ENCODE results near the gene NDUFAF3. TPM values are rescaled to one million over a fixed set of nuclear protein-coding genes. Genes with fewer than 3 reads are reported as not detected.

NDUFAF3 gene
- total RNA-seq, 3 donors from 2014 or later, result 138 to 155 (median 147) TPM

DNA sequence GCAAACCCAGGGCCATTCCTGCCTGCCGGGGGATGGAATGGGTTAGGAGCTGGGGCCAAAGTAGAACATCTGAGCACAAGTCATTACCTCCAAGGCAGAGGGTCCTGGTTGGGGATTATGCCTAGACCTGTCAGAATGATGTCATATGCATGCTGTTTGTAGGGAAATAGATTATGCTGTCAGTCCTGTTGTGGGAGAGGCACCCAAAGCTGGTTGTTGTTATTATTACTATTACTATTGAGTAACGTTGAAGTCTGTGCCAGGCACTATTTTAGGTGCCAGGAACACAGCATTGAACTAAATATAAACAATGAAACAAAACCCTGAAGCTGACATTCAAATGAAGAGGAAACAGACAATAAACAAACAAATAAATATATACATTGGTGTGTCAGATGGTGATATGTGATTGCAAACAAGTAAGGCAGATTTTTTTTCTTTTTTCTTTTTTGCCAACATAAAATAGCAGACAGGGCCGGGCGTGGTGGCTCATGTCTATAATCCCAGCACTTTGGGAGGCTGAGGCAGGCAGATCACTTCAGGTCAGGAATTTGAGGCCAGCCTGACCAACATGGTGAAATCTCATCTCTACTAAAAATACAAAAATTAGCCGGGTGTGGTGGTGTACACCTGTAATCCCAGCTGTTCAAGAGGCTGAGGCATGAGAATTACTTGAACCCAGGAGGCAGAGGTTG lies 29.9 kb upstream of the NDUFAF3 start:
- peaks cover 36% of the 10 kb centered on the region for H3K4me1 Mint-ChIP-seq (ENCODE audit: low read depth)
- peaks cover 6% of the 10 kb centered on the region for H3K36me3 Mint-ChIP-seq (ENCODE audit: insufficient read depth)
- DNase-seq (no peak), ATAC-seq (no peak)
- H3K27me3 Mint-ChIP-seq (ENCODE audit: low read depth), result no peaks in the 10 kb centered on the region
- no peaks in the 10 kb centered on the region for H3K9me3 Mint-ChIP-seq
- H3K4me3 Mint-ChIP-seq, result peak overlapping the region; percentile 91

DNA sequence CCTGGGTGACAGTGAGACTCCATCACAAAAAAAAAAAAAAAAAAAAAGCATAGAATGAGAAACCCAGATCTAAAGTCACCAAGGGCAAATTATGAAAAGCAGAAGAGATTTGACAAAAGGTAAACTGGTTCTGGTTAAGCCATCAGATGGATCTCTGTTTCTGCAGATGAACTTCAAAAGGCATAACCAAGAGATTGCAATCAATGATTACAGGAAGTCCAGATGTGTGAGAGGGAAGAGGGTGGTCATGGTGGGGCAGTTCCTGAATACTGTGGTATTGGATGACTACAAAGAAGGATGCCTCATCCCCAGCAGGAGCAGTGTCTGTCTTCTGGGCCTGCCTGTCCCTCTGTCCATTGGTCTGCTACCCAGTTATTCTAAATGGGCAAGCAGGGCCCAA lies 28.1 kb upstream of the NDUFAF3 start:
- Mint-ChIP-seq H3K36me3 (ENCODE audit: insufficient read depth) (peaks cover 6% of the 10 kb centered on the region), H3K4me1 (ENCODE audit: low read depth) (peaks cover 28% of the 10 kb centered on the region), H3K9me3 (no peaks in the 10 kb centered on the region), H3K4me3 (no peak overlapping the region), H3K27me3 (ENCODE audit: low read depth) (no peaks in the 10 kb centered on the region)
- DNase-seq (no peak), ATAC-seq (no peak)

DNA sequence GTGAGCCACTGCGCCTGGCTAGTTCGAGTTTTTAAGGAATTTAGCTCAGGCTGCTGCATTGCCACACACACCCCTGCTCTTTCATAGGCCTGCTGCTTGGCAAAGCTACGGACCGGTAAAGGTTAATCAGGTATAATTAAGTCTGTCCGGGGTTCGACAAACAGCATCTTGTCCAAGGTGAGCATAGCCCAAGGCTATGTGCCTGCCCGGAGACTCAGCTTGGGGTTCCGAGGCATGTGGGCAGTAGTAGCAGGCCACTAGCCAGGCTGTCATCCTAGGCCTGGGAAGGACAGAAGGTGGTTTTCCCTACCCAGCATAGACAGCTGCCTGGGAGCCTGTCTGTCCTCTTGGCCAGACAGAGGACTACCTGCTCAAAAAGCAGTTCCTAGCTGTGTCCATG lies 25.3 kb upstream of the NDUFAF3 start:
- no peak for ATAC-seq
- H3K4me1 Mint-ChIP-seq (ENCODE audit: low read depth), result peaks cover 12% of the 10 kb centered on the region
- DNase-seq, result no peak
- no peaks in the 10 kb centered on the region for H3K27me3 Mint-ChIP-seq (ENCODE audit: low read depth)
- peaks cover 6% of the 10 kb centered on the region for H3K36me3 Mint-ChIP-seq (ENCODE audit: insufficient read depth)
- H3K4me3 Mint-ChIP-seq, result no peak overlapping the region
- H3K9me3 Mint-ChIP-seq, result no peaks in the 10 kb centered on the region

DNA sequence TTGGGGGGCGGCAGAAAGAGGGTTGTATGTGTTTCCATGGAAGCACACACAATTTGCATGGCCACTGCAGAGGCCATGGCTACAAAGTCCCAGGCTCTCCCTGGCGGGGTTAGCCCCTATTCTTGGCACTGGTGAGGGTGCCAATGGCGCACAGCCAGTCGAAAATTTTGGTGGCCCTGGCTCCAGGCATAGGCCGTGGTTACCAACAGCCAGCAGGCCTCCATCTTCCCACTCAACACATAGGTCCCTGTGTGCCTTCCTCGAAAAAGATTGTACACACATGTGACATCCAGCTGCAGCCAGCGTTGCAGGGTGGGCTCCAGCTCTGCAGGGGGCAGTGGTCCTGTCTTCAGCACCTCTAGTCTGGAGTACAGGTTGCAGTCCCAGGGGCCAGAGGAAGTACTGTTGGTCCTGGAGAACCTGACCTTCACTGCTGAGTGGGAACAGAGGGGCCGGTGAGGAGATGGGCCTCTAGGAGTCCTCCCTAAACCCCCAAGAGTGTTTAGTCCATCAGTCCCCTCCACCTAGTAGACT lies 24.8 kb upstream of the NDUFAF3 start:
- no peaks in the 10 kb centered on the region for H3K9me3 Mint-ChIP-seq
- H3K27me3 Mint-ChIP-seq (ENCODE audit: low read depth), result no peaks in the 10 kb centered on the region
- no peak overlapping the region for H3K4me3 Mint-ChIP-seq
- ATAC-seq (no peak), DNase-seq (no peak)
- peaks cover 6% of the 10 kb centered on the region for H3K4me1 Mint-ChIP-seq (ENCODE audit: low read depth)
- peaks cover 6% of the 10 kb centered on the region for H3K36me3 Mint-ChIP-seq (ENCODE audit: insufficient read depth)

DNA sequence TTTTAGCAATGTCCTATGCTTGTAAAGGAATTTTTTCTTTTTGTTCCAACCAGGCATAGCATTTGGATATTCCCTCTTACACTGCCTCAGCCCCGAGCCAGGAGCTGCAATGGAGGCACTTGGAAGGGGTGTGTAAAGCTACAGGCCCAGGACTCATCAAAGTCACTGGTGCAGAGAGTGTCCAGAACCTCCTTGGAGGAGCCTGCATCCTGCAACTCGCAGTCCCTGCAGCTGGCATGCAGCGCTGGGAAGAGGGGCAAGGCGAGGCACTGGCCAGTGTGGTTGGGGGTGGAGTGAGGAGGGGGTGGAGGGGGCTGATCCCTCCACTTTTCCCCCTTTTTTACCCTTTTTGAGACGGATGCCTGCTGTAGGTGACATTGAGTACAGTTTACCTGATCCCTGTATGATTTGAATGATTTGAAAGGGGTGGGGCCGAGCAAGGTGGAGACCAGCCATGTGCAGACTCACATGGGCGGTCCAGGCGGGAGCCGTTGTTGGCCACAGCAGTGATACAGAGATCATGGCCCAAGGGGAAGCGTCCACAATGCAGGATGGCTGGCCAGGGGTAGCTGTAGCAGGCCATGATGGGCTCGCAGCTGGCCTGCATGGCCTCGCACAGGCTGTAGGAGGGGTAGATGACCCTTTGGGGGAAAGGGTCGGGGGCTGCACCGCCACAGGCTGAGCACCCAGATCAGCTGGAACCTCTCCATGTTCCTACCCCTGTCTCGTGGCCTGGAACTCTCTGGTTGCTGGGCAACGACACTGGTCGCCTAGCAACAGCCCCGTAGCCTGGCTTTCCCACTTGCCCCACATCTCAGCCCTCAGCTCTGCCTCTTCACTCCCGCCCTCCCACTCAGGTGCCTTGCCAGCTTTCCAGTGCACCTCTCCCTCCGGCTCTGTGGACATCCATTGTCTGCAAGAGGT lies 23.9 kb upstream of the NDUFAF3 start:
- H3K36me3 Mint-ChIP-seq (ENCODE audit: insufficient read depth), result peaks cover 6% of the 10 kb centered on the region
- no peak for ATAC-seq
- H3K9me3 Mint-ChIP-seq, result no peaks in the 10 kb centered on the region
- no peaks in the 10 kb centered on the region for H3K27me3 Mint-ChIP-seq (ENCODE audit: low read depth)
- peaks cover 6% of the 10 kb centered on the region for H3K4me1 Mint-ChIP-seq (ENCODE audit: low read depth)
- no peak overlapping the region for H3K4me3 Mint-ChIP-seq
- no peak for DNase-seq

DNA sequence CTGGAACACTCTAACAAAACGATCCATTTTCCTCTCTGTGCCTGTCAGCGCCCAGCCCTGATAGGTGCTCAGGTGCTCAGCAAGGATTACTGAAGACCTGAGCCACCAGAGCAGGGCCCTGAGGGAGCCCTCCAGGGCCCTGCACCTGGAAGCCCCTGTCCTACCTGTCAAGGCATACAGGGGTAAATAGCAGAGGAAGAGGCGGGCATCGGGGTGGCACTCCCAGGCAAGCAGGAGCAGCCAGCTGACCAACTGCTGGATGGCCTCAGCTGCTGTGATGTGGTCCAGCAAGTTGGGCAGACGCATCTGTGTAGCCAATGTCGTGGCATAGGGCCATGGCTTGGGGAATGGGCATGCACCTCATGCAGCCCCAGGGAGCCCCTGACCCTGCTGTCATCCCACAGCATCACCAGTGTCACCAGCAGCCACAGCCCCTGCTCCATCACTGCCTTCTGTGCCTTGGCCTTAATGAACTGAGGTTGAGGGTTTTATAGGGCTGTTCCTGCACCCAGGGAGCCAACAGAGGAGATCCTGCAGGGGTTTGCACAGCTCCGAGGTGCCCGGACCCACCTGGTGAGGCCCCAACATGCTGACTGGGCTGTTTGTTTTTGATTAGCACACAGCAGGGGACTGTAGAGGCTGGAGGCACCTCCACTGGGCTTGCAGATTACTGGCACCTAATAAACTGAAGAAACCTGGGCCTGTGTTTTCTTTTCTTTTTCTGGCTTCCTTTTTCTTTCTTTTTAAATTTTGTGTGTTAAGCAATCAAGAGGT lies 22.6 kb upstream of the NDUFAF3 start:
- no peaks in the 10 kb centered on the region for H3K4me1 Mint-ChIP-seq (ENCODE audit: low read depth)
- H3K4me3 Mint-ChIP-seq, result no peak overlapping the region
- DNase-seq (no peak), ATAC-seq (no peak)
- peaks cover 4% of the 10 kb centered on the region for H3K36me3 Mint-ChIP-seq (ENCODE audit: insufficient read depth)
- no peaks in the 10 kb centered on the region for H3K9me3 Mint-ChIP-seq
- no peaks in the 10 kb centered on the region for H3K27me3 Mint-ChIP-seq (ENCODE audit: low read depth)

DNA sequence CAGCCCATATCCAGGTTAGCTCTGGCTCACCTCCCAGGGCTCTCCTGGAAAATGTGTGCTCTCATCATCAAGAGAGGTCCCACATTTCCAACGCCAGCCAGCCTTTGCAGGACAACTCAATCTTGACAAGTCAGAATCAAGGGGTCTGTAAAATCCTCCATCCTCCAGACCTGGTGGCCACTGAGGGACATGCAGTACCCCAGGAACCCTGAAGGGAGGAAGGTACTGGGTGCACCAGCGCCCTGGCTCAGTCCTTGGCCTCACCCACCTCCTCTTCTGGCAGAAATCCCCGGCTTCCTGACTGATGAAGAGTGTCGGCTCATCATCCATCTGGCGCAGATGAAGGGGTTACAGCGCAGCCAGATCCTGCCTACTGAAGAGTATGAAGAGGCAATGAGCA lies 20.8 kb upstream of the NDUFAF3 start:
- H3K9me3 Mint-ChIP-seq, result no peaks in the 10 kb centered on the region
- no peaks in the 10 kb centered on the region for H3K36me3 Mint-ChIP-seq (ENCODE audit: insufficient read depth)
- H3K27me3 Mint-ChIP-seq (ENCODE audit: low read depth), result no peaks in the 10 kb centered on the region
- no peak overlapping the region for H3K4me3 Mint-ChIP-seq
- ATAC-seq (no peak), DNase-seq (no peak)
- no peaks in the 10 kb centered on the region for H3K4me1 Mint-ChIP-seq (ENCODE audit: low read depth)

DNA sequence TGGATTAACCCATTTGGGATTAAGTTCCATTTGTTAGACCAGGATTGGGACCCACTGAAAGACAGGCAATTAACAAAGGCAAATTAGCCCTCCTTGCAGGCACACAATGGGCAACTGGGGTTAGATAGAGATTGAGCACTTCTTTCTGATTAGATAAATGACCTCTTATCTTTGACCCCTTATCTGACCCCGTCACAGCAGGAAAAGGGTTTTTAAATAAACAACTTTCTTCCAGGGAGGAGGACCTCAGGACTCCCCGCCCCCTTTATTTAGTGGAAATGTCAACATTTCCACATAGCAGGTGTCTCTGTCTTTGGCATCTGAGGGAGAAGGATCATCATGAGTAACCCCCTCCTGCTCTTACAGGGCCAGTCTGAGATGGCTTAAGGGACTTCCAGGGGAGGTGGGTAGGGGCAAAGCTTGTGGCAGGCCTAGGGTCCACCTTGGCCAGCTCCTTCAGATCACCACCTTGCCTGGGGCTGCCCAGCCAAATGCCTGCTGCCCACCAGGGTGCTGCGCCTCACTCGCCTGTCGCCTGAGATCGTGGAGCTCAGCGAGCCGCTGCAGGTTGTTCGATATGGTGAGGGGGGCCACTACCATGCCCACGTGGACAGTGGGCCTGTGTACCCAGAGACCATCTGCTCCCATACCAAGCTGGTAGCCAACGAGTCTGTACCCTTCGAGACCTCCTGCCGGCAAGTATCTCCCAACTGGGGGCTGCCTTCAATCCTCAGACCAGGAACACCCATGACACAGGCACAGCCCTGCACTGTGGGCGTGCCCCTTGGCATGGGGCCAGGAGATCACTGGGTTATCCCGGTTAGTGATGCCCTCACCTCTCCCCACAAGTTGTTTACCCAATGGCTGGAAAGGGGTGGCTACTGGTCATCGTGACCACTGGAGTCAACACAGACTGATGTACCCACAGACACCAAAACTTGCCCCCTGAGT lies 17.3 kb upstream of the NDUFAF3 start:
- Mint-ChIP-seq H3K4me1 (ENCODE audit: low read depth) (peaks cover 19% of the 10 kb centered on the region), H3K27me3 (ENCODE audit: low read depth) (no peaks in the 10 kb centered on the region), H3K36me3 (ENCODE audit: insufficient read depth) (peaks cover 3% of the 10 kb centered on the region), H3K9me3 (no peaks in the 10 kb centered on the region), H3K4me3 (no peak overlapping the region)
- no peak for ATAC-seq
- DNase-seq, result no peak

DNA sequence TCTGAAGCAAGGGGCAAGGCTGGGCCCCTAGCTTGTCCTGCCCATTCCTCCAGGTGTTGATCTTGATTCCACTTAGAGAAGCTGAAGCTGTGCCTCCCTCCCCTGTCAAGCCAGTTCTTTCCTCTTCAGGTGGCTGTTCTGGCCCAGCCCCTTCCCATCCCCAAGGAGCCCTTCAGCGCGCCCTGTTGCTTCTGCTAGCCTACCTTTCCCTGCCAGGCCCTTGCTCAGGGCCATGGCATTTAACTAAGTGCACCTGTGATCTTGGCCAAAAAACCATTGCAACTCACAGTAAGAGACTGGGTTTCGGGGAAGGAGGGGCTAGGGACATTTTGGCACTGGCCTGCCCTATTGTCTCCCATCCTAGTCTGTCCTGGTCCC lies 16.6 kb upstream of the NDUFAF3 start:
- peaks cover 19% of the 10 kb centered on the region for H3K4me1 Mint-ChIP-seq (ENCODE audit: low read depth)
- peaks cover 3% of the 10 kb centered on the region for H3K36me3 Mint-ChIP-seq (ENCODE audit: insufficient read depth)
- no peak for DNase-seq
- H3K4me3 Mint-ChIP-seq, result no peak overlapping the region
- no peaks in the 10 kb centered on the region for H3K27me3 Mint-ChIP-seq (ENCODE audit: low read depth)
- no peaks in the 10 kb centered on the region for H3K9me3 Mint-ChIP-seq
- ATAC-seq, result no peak

DNA sequence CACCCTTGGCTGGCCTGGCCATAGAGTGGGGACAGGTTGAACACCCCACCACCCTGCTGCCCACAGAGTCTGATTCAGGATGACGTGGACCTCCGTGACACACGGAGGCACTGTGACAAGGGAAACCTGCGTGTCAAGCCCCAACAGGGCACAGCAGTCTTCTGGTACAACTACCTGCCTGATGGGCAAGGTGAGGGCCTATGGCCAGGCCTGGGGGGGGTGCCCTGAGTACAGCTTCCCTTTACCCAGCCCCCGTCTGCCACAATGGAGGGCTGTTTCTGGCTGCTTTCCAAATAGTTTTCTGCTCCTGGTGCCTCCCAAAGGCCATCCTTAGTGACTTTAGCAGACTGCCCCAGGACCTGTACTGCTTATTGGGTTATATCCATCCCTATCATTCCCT lies 15.9 kb upstream of the NDUFAF3 start:
- no peaks in the 10 kb centered on the region for H3K9me3 Mint-ChIP-seq
- ATAC-seq (no peak), DNase-seq (no peak)
- H3K4me3 Mint-ChIP-seq, result peak overlapping the region; percentile 98
- H3K4me1 Mint-ChIP-seq (ENCODE audit: low read depth), result peaks cover 19% of the 10 kb centered on the region
- H3K27me3 Mint-ChIP-seq (ENCODE audit: low read depth), result no peaks in the 10 kb centered on the region
- peaks cover 3% of the 10 kb centered on the region for H3K36me3 Mint-ChIP-seq (ENCODE audit: insufficient read depth)

DNA sequence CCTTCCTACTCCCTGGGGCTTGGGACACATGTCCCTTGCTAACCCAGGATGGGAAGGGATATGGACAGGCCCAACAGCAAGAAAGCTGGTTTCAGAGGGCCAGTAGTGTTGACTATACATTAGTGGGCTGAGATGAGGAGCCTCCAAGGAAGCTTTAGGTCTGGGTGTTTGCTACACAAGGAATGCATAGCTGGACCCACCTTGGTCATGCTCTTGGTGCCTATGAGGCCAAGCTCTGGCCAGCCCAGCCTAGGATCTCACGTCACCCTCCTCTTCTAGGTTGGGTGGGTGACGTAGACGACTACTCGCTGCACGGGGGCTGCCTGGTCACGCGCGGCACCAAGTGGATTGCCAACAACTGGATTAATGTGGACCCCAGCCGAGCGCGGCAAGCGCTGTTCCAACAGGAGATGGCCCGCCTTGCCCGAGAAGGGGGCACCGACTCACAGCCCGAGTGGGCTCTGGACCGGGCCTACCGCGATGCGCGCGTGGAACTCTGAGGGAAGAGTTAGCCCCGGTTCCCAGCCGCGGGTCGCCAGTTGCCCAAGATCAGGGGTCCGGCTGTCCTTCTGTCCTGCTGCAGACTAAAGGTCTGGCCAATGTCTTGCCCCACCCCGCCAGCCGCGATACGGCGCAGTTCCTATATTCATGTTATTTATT lies 15.4 kb upstream of the NDUFAF3 start:
- Mint-ChIP-seq H3K36me3 (ENCODE audit: insufficient read depth) (peaks cover 3% of the 10 kb centered on the region), H3K4me3 (peak overlapping the region; percentile 98), H3K27me3 (ENCODE audit: low read depth) (no peaks in the 10 kb centered on the region), H3K4me1 (ENCODE audit: low read depth) (peaks cover 19% of the 10 kb centered on the region), H3K9me3 (no peaks in the 10 kb centered on the region)
- DNase-seq, result no peak
- ATAC-seq, result no peak

DNA sequence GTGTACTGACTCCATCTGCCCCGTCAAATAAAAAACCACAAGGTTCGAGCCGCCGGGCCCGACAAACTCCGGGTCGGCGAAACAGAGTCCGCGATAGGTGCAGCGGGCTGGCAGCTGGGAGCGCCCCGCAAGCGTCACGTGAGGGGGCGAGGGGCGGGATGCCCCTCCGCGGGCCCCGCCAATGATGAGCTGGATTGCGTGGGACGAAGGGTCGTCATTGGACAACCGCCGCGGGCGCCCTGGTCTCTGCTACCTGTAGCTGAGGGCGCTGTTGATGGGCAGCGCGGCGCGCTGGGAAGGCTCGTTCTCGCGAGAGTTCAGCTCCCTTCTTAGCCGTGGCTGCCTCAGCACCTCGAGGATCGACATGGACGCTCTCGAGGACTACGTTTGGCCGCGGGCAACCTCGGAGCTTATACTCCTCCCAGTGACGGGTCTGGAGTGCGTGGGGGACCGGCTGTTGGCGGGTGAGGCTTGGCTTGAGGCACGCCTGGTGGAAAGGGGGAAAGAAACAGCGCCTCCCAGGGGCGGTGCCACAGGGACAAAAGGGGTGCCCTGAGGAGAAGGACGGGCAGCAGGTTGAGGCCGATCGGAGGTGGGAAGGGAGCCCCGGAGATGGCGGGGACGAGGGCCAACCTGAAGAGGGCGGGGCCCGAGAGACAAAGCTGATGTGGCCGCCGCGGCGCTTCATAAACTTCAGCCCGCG lies 14.7 kb upstream of the NDUFAF3 start, which contains the start of gene WDR6:
Gene WDR6 (plus strand): TSS at position 324 of the 703 bp plus-strand sequence. CDS start 41 bp downstream, at position 365.
- Mint-ChIP-seq H3K4me1 (ENCODE audit: low read depth) (peaks cover 19% of the 10 kb centered on the region), H3K36me3 (ENCODE audit: insufficient read depth) (peaks cover 3% of the 10 kb centered on the region), H3K27me3 (ENCODE audit: low read depth) (no peaks in the 10 kb centered on the region), H3K9me3 (no peaks in the 10 kb centered on the region), H3K4me3 (peak within 1 kb of the TSS; percentile 98)
- peak; percentile 92 to 93 for ATAC-seq
- DNase-seq, result peak; percentile 97

All from activated T-cell treated with anti-CD3 and anti-CD28 coated beads, Interleukin-2, amount 50 U/mL, for 4 hours (primary cell).